ENCODE results near the gene ZNF804B.

The ZNF804B gene

GRCh38 chr7:88806280-88807037 is 47.0 kb downstream of the ZNF804B start:
- H3K4me3 ChIP-seq (ENCODE audit: low read depth, low read length), result no peak overlapping the region
- no peak for TF ChIP-seq CTCF (IDR thresholded peaks at IDR 0.05; ENCODE audit: low read depth, low read length, missing control alignments)
- in situ Hi-C loops (cut with HindIII; ENCODE audit: low sequenced_read_pairs), result loop anchor here (5.0 kb wide), 1 partner anchor 46 kb away; no protein-coding TSS in a partner anchor
- DNase-seq (ENCODE audit: low read depth), result no peak

- no peak for DNase-seq (ENCODE audit: low read depth)
- H3K4me3 ChIP-seq (ENCODE audit: low read depth, low read length), result no peak overlapping the region
- in situ Hi-C loops (cut with HindIII; ENCODE audit: low sequenced_read_pairs), result no loop called here
- TF ChIP-seq CTCF (IDR thresholded peaks at IDR 0.05; ENCODE audit: low read depth, low read length, missing control alignments), result no peak
These were observed 59.1 kb downstream of the ZNF804B start for GRCh38 chr7:88818552-88818951.

- in situ Hi-C loops (cut with HindIII; ENCODE audit: low sequenced_read_pairs), result no loop called here
These were observed 66.7 kb downstream of the ZNF804B start for GRCh38 chr7:88826222-88826621.

GRCh38 chr7:88835147-88835728 is 75.7 kb downstream of the ZNF804B start:
- in situ Hi-C loops (cut with HindIII; ENCODE audit: low sequenced_read_pairs), result no loop called here
- peak; percentile 68 for TF ChIP-seq CTCF (IDR thresholded peaks at IDR 0.05; ENCODE audit: low read depth, low read length, missing control alignments)
- DNase-seq (ENCODE audit: low read depth), result peak; percentile 8
- no peak overlapping the region for H3K4me3 ChIP-seq (ENCODE audit: low read depth, low read length)

More at GRCh38 chr7:88826222-88826621, 66.7 kb downstream of the ZNF804B start:
- no peak overlapping the region for H3K4me3 ChIP-seq (ENCODE audit: low read depth, low read length)
- no peak for TF ChIP-seq CTCF (IDR thresholded peaks at IDR 0.05; ENCODE audit: low read depth, low read length, missing control alignments)
- no peak for DNase-seq (ENCODE audit: low read depth)

GRCh38 chr7:88842201-88842600 is 82.7 kb downstream of the ZNF804B start:
- DNase-seq (ENCODE audit: low read depth), result no peak
- in situ Hi-C loops (cut with HindIII; ENCODE audit: low sequenced_read_pairs), result no loop called here
- no peak for TF ChIP-seq CTCF (IDR thresholded peaks at IDR 0.05; ENCODE audit: low read depth, low read length, missing control alignments)
- no peak overlapping the region for H3K4me3 ChIP-seq (ENCODE audit: low read depth, low read length)

- no peak overlapping the region for H3K4me3 ChIP-seq (ENCODE audit: low read depth, low read length)
- in situ Hi-C loops (cut with HindIII; ENCODE audit: low sequenced_read_pairs), result no loop called here
- TF ChIP-seq CTCF (IDR thresholded peaks at IDR 0.05; ENCODE audit: low read depth, low read length, missing control alignments), result no peak
- DNase-seq (ENCODE audit: low read depth), result no peak
These were observed 85.6 kb downstream of the ZNF804B start for GRCh38 chr7:88845091-88845490.

Measured in astrocyte of the cerebellum (primary cell).